ES-I3 (cell line): ENCODE results near the gene HSPA5.

Source experiments
- H3K36me3 ChIP-seq: 2 replicates; pipeline ENCODE4 v1.6.1; 2013; ENCODE audit warnings: mild to moderate bottlenecking, low read length, control low read depth, moderate library complexity; ENCODE audit not compliant: insufficient read depth
- H3K4me1 ChIP-seq: 2 replicates; pipeline ENCODE4 v1.6.1; 2013; ENCODE audit warnings: mild to moderate bottlenecking, control low read depth, low read length; ENCODE audit not compliant: insufficient read depth
- H3K9ac ChIP-seq: 2 replicates; pipeline ENCODE4 v1.6.1; 2013; ENCODE audit warnings: low read depth, mild to moderate bottlenecking, low read length, moderate library complexity
- H3K9me3 ChIP-seq: 2 replicates; pipeline ENCODE4 v1.6.1; 2013; ENCODE audit warnings: mild to moderate bottlenecking, low read length, moderate library complexity; ENCODE audit not compliant: control insufficient read depth, insufficient read depth

Gene HSPA5

DNA sequence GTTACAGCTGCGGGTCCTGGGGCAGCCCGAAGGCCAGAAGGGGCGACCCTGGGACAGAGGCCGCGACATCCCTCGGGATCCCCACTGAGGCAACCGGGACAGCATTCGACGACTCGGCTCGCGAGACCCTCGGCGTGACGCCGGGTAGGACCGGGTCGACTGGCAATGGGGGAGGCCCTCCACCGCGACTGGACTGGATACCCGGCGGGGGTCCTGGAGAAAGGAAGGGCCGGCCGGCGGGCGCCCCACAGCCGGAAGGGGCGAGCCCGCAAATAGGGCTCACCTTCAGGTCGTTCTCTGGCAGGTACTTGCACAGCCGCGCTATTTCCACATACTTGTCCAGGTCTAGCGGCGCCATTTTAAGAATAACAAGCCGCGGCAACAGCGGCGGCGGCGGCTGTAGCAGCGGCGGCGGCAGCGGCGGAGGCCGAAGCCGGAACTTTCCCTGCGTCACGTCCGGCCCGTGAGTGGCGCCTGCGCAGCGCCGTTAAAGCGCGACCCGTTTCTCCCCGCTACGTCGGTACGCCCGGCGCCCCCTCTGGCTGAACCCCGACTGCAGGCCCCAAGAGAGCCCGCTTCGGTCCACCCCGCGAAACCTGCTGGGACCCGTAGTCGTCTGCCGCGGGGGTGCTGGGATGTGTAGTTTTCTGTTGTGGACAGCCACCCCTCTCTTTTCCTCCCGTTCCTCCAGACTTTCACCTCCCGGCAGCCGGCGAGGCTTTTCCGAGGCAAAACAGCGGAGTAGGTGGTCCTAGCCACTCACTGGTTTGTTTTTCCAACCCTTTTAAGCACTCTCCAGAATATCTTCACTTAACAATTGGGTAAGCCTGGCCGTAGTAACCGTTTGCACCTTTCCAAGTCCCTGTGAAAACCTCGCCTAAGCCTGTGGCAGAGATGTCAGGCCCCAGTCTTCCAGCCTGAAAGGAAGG is 51.5 kb downstream of the HSPA5 start, which contains the start of gene PPP6C:
Gene PPP6C, minus strand, starts transcription at position 443 of the 929 bp plus-strand sequence. Its CDS starts 85 bp downstream, at position 358.
- H3K36me3 ChIP-seq, result no peaks in the 10 kb centered on the region
- H3K4me1 ChIP-seq, result no peaks in the 10 kb centered on the region
- H3K9me3 ChIP-seq, result no peaks in the 10 kb centered on the region
- peak within 1 kb of the TSS; percentile 87 for H3K9ac ChIP-seq

GRCh38 chr9:125189011-125189360 is 52.2 kb downstream of the HSPA5 start:
- H3K36me3 ChIP-seq, result no peaks in the 10 kb centered on the region

More at GRCh38 chr9:125189011-125189360, 52.2 kb downstream of the HSPA5 start:
- Histone ChIP-seq H3K9me3 (no peaks in the 10 kb centered on the region), H3K4me1 (no peaks in the 10 kb centered on the region), H3K9ac (peak overlapping the region; percentile 87)
